Upper lobe of right lung (tissue), 1 donor: ENCODE measurements around the gene AGPAT2. TPM values are rescaled to one million over a fixed set of nuclear protein-coding genes. Genes with fewer than 3 reads are reported as not detected.

ENCODE experiments used
- ATAC-seq: fragments of 200-7000 bp; cut with Tn5 transposase; one replicate; pipeline ENCODE4 v1.9.1; 2020; ENCODE audit warnings: mild to moderate bottlenecking, moderate library complexity
- DNase-seq: peaks from one replicate; pipeline ENCODE4 v3.0.0-alpha.2; 2020
- H3K27ac ChIP-seq: fragments of 200-600 bp; one replicate; pipeline ENCODE4 v1.8.0; 2022
- H3K27me3 ChIP-seq: fragments of 200-600 bp; one replicate; pipeline ENCODE4 v1.8.0; 2022; ENCODE audit warnings: mild to moderate bottlenecking
- H3K36me3 ChIP-seq: fragments of 200-600 bp; one replicate; pipeline ENCODE4 v1.8.0; 2022
- H3K4me1 ChIP-seq: fragments of 200-600 bp; one replicate; pipeline ENCODE4 v1.8.0; 2022
- H3K4me3 ChIP-seq: fragments of 200-600 bp; one replicate; pipeline ENCODE4 v1.8.0; 2022; ENCODE audit warnings: mild to moderate bottlenecking
- H3K9me3 ChIP-seq: fragments of 200-600 bp; one replicate; pipeline ENCODE4 v1.8.0; 2022
- intact Hi-C: fragments of 100-400 bp; cut with DNase I; formaldehyde crosslinking; loops from one replicate; pipeline ENCODE4 v1.11.0; 2022
- total RNA-seq: library from RNA; stranded (reverse); fragmentation: NEBNext Ultra II Directional; extraction: Animal tissue kit (Norgen Biotek cat#: 25700); gene quantifications from one replicate; pipeline ENCODE4 v1.2.1, GENCODE V29; 2021
- TF ChIP-seq, protein P1 (sequence below): fragments of 200-600 bp; IDR thresholded peaks from one replicate; pipeline ENCODE4 v1.8.0; 2022; ENCODE audit warnings: antibody characterized with exemption
- donor health status: DM: no; HTN: yes; CAD: no; lungs with severe emphysema.

The AGPAT2 gene
- total RNA-seq, 1 donor from 2014 or later = 117 TPM

GRCh38 chr9:136693490-136694162 is 6.4 kb upstream of the AGPAT2 start:
- intact Hi-C loops = no loop called here
- Histone ChIP-seq H3K36me3 (no peaks in the 10 kb centered on the region), H3K27me3 (no peaks in the 10 kb centered on the region), H3K9me3 (no peaks in the 10 kb centered on the region), H3K27ac (peak overlapping the region; percentile 58), H3K4me1 (peaks cover 32% of the 10 kb centered on the region), H3K4me3 (no peak overlapping the region)
- DNase-seq = peak; percentile 90
- TF ChIP-seq, protein P1, sequence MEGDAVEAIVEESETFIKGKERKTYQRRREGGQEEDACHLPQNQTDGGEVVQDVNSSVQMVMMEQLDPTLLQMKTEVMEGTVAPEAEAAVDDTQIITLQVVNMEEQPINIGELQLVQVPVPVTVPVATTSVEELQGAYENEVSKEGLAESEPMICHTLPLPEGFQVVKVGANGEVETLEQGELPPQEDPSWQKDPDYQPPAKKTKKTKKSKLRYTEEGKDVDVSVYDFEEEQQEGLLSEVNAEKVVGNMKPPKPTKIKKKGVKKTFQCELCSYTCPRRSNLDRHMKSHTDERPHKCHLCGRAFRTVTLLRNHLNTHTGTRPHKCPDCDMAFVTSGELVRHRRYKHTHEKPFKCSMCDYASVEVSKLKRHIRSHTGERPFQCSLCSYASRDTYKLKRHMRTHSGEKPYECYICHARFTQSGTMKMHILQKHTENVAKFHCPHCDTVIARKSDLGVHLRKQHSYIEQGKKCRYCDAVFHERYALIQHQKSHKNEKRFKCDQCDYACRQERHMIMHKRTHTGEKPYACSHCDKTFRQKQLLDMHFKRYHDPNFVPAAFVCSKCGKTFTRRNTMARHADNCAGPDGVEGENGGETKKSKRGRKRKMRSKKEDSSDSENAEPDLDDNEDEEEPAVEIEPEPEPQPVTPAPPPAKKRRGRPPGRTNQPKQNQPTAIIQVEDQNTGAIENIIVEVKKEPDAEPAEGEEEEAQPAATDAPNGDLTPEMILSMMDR = no peak
- ATAC-seq = peak; percentile 70

GRCh38 chr9:136693135-136693489 is 5.9 kb upstream of the AGPAT2 start:
- Histone ChIP-seq H3K27me3 (no peaks in the 10 kb centered on the region), H3K4me3 (no peak overlapping the region), H3K27ac (peak overlapping the region; percentile 58), H3K4me1 (peaks cover 37% of the 10 kb centered on the region), H3K36me3 (no peaks in the 10 kb centered on the region), H3K9me3 (no peaks in the 10 kb centered on the region)
- TF ChIP-seq, protein P1 = no peak
- intact Hi-C loops = no loop called here
- ATAC-seq = no peak
- DNase-seq = no peak

GRCh38 chr9:136692185-136693134 is 5.2 kb upstream of the AGPAT2 start:
- Histone ChIP-seq H3K27ac (no peak overlapping the region), H3K27me3 (no peaks in the 10 kb centered on the region), H3K36me3 (no peaks in the 10 kb centered on the region), H3K4me1 (peaks cover 37% of the 10 kb centered on the region), H3K4me3 (no peak overlapping the region), H3K9me3 (no peaks in the 10 kb centered on the region)
- DNase-seq (no peak), ATAC-seq (no peak)
- TF ChIP-seq, protein P1 = no peak
- intact Hi-C loops = no loop called here

- Histone ChIP-seq H3K36me3 (no peaks in the 10 kb centered on the region), H3K27ac (no peak overlapping the region), H3K27me3 (no peaks in the 10 kb centered on the region), H3K4me3 (no peak overlapping the region), H3K4me1 (peaks cover 36% of the 10 kb centered on the region), H3K9me3 (no peaks in the 10 kb centered on the region)
- DNase-seq (no peak), ATAC-seq (no peak)
- intact Hi-C loops = no loop called here
- TF ChIP-seq, protein P1 = no peak
These were observed 4.3 kb upstream of the AGPAT2 start for GRCh38 chr9:136691316-136692184.

DNA sequence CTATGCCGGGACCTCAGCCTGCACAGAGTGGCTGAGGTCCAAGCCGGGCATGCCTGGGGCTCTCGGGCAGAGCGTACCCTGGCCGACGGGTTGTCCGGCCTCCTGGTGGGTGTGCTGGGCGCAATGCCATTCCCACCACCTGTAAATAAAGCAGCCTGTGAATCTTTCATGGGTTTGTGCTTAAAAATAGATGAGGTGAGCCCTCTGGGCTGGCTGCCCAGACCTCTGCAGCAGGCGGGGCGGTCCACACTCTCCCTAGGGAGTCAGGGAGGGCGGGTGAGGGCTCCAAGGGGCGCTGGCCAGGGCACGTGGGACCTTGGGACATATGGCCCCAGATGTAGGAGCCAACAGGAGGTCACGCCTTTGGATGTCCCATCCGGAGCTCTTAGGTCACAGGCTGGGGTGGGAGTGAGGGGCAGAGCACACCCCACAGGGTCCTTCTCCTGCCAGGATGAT is 3.6 kb upstream of the AGPAT2 start:
- no peaks in the 10 kb centered on the region for H3K27me3 ChIP-seq
- DNase-seq (peak; percentile 79), ATAC-seq (no peak)
- H3K4me3 ChIP-seq = no peak overlapping the region
- H3K27ac ChIP-seq = peak overlapping the region; percentile 47
- TF ChIP-seq, protein P1 = no peak
- H3K36me3 ChIP-seq = no peaks in the 10 kb centered on the region
- H3K9me3 ChIP-seq = no peaks in the 10 kb centered on the region
- peaks cover 41% of the 10 kb centered on the region for H3K4me1 ChIP-seq
- intact Hi-C loops = no loop called here
